ENCODE results near the gene STK32B. TPM values are rescaled to one million over a fixed set of nuclear protein-coding genes. Genes with fewer than 3 reads are reported as not detected.
"Not testable (repeated sequence)": the region's sequence is repeated elsewhere in the genome, so short reads cannot be mapped to it uniquely, and the experiment has no call there.

Gene STK32B
- total RNA-seq, 1 donor from 2014 or later: 2.5 TPM

- TF ChIP-seq, protein P1, sequence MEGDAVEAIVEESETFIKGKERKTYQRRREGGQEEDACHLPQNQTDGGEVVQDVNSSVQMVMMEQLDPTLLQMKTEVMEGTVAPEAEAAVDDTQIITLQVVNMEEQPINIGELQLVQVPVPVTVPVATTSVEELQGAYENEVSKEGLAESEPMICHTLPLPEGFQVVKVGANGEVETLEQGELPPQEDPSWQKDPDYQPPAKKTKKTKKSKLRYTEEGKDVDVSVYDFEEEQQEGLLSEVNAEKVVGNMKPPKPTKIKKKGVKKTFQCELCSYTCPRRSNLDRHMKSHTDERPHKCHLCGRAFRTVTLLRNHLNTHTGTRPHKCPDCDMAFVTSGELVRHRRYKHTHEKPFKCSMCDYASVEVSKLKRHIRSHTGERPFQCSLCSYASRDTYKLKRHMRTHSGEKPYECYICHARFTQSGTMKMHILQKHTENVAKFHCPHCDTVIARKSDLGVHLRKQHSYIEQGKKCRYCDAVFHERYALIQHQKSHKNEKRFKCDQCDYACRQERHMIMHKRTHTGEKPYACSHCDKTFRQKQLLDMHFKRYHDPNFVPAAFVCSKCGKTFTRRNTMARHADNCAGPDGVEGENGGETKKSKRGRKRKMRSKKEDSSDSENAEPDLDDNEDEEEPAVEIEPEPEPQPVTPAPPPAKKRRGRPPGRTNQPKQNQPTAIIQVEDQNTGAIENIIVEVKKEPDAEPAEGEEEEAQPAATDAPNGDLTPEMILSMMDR (IDR thresholded peaks at IDR 0.05; ENCODE audit: partially characterized antibody, unreplicated experiment): no peak
- H3K36me3 Mint-ChIP-seq (ENCODE audit: unreplicated experiment): no peaks in the 10 kb centered on the region
- H3K27me3 Mint-ChIP-seq (ENCODE audit: unreplicated experiment): no peaks in the 10 kb centered on the region
- no peak for DNase-seq
- no peaks in the 10 kb centered on the region for H3K4me1 Mint-ChIP-seq (ENCODE audit: low read depth, unreplicated experiment)
- no peak overlapping the region for H3K27ac Mint-ChIP-seq (ENCODE audit: unreplicated experiment)
- peaks cover 1% of the 10 kb centered on the region for H3K9me3 Mint-ChIP-seq (ENCODE audit: unreplicated experiment)
- no peak overlapping the region for H3K4me3 Mint-ChIP-seq (ENCODE audit: unreplicated experiment)
Observed at GRCh38 chr4:5278213-5278612, 226.9 kb downstream of the STK32B start.

DNA sequence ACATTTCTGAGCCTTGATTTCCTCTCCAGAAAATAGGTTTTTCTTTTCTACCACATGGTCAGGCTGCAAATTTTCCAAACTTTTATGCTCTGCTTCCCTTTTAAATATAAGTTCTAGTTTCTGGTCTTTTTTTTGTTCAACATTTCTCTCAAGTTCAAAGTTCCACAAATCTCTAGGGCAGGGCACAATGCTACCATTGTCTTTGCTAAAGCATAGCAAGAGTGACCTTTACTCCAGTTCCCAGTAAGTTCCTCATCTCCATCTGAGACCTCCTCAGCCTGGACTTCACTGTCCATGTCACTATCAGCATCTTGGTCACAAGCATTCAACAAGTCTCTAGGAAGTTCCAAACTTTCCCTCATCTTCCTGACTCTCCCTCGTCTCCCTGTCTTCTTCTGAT is 228.8 kb downstream of the STK32B start:
- H3K27ac Mint-ChIP-seq (ENCODE audit: unreplicated experiment); H3K36me3 Mint-ChIP-seq (ENCODE audit: unreplicated experiment); H3K4me1 Mint-ChIP-seq (ENCODE audit: low read depth, unreplicated experiment); DNase-seq; H3K4me3 Mint-ChIP-seq (ENCODE audit: unreplicated experiment); H3K27me3 Mint-ChIP-seq (ENCODE audit: unreplicated experiment); H3K9me3 Mint-ChIP-seq (ENCODE audit: unreplicated experiment): not testable (repeated sequence)

DNA sequence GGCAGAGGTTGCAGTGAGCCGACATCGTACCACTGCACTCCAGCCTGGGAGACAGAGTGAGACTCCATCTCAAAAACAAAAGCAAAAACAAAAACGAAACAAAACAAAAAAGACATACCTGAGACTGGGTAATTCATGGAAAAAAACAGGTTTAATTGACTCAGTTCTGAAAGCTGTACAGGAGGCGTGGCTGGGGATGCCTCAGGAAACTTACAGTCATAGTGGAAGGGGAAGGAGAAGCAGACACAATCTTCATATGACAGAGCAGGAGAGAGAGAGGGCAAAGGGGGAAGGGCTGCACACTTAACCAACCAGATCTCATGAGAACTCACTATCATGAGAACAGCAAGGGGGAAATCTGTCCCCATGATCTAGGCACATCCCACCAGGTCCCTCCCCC is 229.5 kb downstream of the STK32B start:
- Mint-ChIP-seq H3K27ac (ENCODE audit: unreplicated experiment) (no peak overlapping the region), H3K9me3 (ENCODE audit: unreplicated experiment) (no peaks in the 10 kb centered on the region), H3K4me3 (ENCODE audit: unreplicated experiment) (no peak overlapping the region), H3K4me1 (ENCODE audit: low read depth, unreplicated experiment) (no peaks in the 10 kb centered on the region), H3K27me3 (ENCODE audit: unreplicated experiment) (no peaks in the 10 kb centered on the region), H3K36me3 (ENCODE audit: unreplicated experiment) (no peaks in the 10 kb centered on the region)
- no peak for DNase-seq
- TF ChIP-seq, protein P1 (IDR thresholded peaks at IDR 0.05; ENCODE audit: partially characterized antibody, unreplicated experiment): no peak

DNA sequence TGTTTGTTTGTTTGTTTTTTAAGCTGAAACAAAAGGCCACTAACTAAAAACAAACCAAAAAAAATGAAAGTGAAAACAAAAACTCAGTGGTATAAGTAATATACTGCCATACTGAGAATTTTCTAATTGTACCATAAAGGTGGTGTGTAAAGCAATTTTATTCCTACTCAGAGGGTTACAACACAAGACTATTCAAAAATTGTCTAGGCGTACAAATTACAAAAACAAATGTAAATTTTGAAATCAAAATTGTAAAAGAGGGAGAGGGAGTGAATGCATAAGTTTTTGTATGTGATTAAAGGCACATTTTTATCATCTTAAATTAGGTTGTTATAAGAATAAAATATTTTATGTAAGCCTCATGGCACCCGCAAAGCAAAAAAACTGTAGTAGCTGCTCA is 232.6 kb downstream of the STK32B start:
- Mint-ChIP-seq H3K27me3 (ENCODE audit: unreplicated experiment) (no peaks in the 10 kb centered on the region), H3K4me1 (ENCODE audit: low read depth, unreplicated experiment) (no peaks in the 10 kb centered on the region)
- TF ChIP-seq, protein P1 (IDR thresholded peaks at IDR 0.05; ENCODE audit: partially characterized antibody, unreplicated experiment): no peak

GRCh38 chr4:5284517-5284916 is 233.2 kb downstream of the STK32B start:
- TF ChIP-seq, protein P1 (IDR thresholded peaks at IDR 0.05; ENCODE audit: partially characterized antibody, unreplicated experiment): no peak
- DNase-seq: no peak
- no peaks in the 10 kb centered on the region for H3K27me3 Mint-ChIP-seq (ENCODE audit: unreplicated experiment)
- H3K36me3 Mint-ChIP-seq (ENCODE audit: unreplicated experiment): no peaks in the 10 kb centered on the region
- no peaks in the 10 kb centered on the region for H3K9me3 Mint-ChIP-seq (ENCODE audit: unreplicated experiment)
- H3K4me3 Mint-ChIP-seq (ENCODE audit: unreplicated experiment): no peak overlapping the region
- H3K27ac Mint-ChIP-seq (ENCODE audit: unreplicated experiment): no peak overlapping the region
- H3K4me1 Mint-ChIP-seq (ENCODE audit: low read depth, unreplicated experiment): no peaks in the 10 kb centered on the region

More for the DNA sequence above, 232.6 kb downstream of the STK32B start:
- no peaks in the 10 kb centered on the region for H3K9me3 Mint-ChIP-seq (ENCODE audit: unreplicated experiment)
- DNase-seq: no peak
- no peak overlapping the region for H3K27ac Mint-ChIP-seq (ENCODE audit: unreplicated experiment)
- H3K36me3 Mint-ChIP-seq (ENCODE audit: unreplicated experiment): no peaks in the 10 kb centered on the region
- no peak overlapping the region for H3K4me3 Mint-ChIP-seq (ENCODE audit: unreplicated experiment)

DNA sequence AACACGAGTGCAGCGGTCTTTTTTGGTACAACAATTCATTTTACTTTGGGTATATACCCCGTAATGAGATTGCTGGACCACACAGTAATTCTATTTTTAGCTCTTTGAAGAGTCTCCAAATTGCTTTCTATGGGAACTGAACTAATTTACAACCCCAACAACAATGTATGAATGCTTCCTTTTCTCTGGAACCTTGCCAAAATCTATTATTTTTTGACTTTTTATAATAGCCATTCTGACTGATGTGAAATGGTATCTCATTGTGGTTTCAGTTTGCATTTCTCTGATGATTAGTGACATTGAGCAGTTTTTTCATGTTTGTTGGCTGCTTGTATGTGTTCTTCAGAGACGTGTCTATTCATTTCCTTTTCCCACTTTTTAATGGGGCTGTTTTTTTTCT is 240.8 kb downstream of the STK32B start:
- Mint-ChIP-seq H3K9me3 (ENCODE audit: unreplicated experiment) (peaks cover 4% of the 10 kb centered on the region), H3K4me3 (ENCODE audit: unreplicated experiment) (no peak overlapping the region), H3K27me3 (ENCODE audit: unreplicated experiment) (peaks cover 2% of the 10 kb centered on the region), H3K27ac (ENCODE audit: unreplicated experiment) (no peak overlapping the region), H3K4me1 (ENCODE audit: low read depth, unreplicated experiment) (no peaks in the 10 kb centered on the region), H3K36me3 (ENCODE audit: unreplicated experiment) (peaks cover 6% of the 10 kb centered on the region)
- TF ChIP-seq, protein P1 (IDR thresholded peaks at IDR 0.05; ENCODE audit: partially characterized antibody, unreplicated experiment): no peak
- DNase-seq: no peak

DNA sequence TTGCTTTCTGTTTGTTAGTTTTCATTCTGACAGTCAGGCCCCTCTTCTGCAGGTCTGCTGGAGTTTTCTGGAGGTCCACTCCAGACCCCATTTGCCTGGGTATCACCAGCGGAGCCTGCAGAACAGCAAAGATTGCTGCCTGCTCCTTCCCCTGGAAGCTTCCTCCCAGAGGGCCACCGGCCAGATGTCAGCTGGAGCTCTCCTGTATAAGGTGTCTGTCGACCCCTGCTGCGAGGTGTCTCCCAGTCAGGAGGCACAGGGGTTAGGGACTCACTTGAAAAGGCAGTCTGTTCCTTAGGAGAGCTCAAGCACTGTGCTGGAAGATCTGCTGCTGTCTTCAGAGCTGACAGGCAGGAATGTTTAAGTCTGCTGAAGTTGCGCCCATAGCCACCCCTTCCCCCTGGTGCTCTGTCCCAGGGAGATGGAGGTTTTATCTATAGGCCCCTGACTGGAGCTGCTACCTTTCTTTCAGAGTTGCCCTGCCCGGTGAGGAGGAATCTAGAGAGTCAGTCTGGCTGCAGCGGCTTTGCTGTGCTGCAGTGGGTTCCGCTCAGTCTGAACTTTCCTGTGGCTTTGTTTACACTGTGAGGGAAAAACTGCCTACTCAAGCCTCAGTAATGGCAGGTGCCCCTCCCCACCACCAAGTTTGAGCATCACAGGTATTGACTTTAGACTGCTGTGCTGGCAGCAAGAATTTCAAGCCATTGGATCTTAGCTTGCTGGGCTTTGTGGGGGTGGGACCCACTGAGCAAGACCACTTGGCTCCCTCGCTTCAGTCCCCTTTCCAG is 246.9 kb downstream of the STK32B start:
- not testable (repeated sequence) for H3K27me3 Mint-ChIP-seq (ENCODE audit: unreplicated experiment); H3K27ac Mint-ChIP-seq (ENCODE audit: unreplicated experiment); DNase-seq; H3K9me3 Mint-ChIP-seq (ENCODE audit: unreplicated experiment); H3K4me3 Mint-ChIP-seq (ENCODE audit: unreplicated experiment); H3K4me1 Mint-ChIP-seq (ENCODE audit: low read depth, unreplicated experiment)
- peaks cover 11% of the 10 kb centered on the region for H3K36me3 Mint-ChIP-seq (ENCODE audit: unreplicated experiment)

Data from glutamatergic neuron (in vitro differentiated cells).